MCF 10A (cell line): ENCODE measurements around the gene DPEP2. TPM values are rescaled to one million over a fixed set of nuclear protein-coding genes. Genes with fewer than 3 reads are reported as not detected.
A peak's percentile ranks its signal among the peaks of the same experiment; 100 is the strongest.

Source experiments
- BruUV-seq: library from RNA; stranded (reverse); fragments of 400-500 nt; replicated peaks from 2 replicates; lab custom pipeline; 2021; lab: Mats Ljungman, UMichigan
- CTCF ChIA-PET: fragments of 300-600 bp; sonication (Branson Sonifier 250); formaldehyde crosslinking; extraction: SDS; loops from one replicate; lab custom pipeline; 2021; ENCODE audit warnings: antibody characterized with exemption, inconsistent platforms; lab: Yijun Ruan, JAX
- POLR2A ChIA-PET: fragments of 300-600, 350-650 bp; sonication (Branson Sonifier 250); formaldehyde crosslinking; extraction: SDS; loops from one replicate; lab custom pipeline; 2020; ENCODE audit warnings: antibody characterized with exemption, inconsistent platforms; lab: Yijun Ruan, JAX
- DNase-seq: peaks from one replicate; pipeline ENCODE4 v3.0.0-alpha.2; 2018; ENCODE audit not compliant: unreplicated experiment
- H3K27ac Mint-ChIP-seq: one replicate; pipeline ENCODE4 v1.8.0; 2022; ENCODE audit warnings: mild to moderate bottlenecking, low read depth, mixed read lengths; ENCODE audit not compliant: unreplicated experiment
- H3K27me3 Mint-ChIP-seq: one replicate; pipeline ENCODE4 v1.8.0; 2022; ENCODE audit warnings: mixed read lengths; ENCODE audit not compliant: insufficient read depth, unreplicated experiment
- H3K36me3 Mint-ChIP-seq: one replicate; pipeline ENCODE4 v1.8.0; 2022; ENCODE audit warnings: mild to moderate bottlenecking, moderate library complexity, mixed read lengths; ENCODE audit not compliant: insufficient read depth, unreplicated experiment
- H3K4me1 Mint-ChIP-seq: one replicate; pipeline ENCODE4 v1.8.0; 2022; ENCODE audit warnings: mixed read lengths; ENCODE audit not compliant: insufficient read depth, unreplicated experiment
- H3K4me3 Mint-ChIP-seq: one replicate; pipeline ENCODE4 v1.8.0; 2022; ENCODE audit warnings: mild to moderate bottlenecking, moderate library complexity, mixed read lengths; ENCODE audit not compliant: unreplicated experiment
- H3K9me3 Mint-ChIP-seq: one replicate; pipeline ENCODE4 v1.8.0; 2022; ENCODE audit warnings: mixed read lengths; ENCODE audit not compliant: unreplicated experiment
- CTCF ChIP-seq: fragments of 200-600 bp; IDR thresholded peaks from one replicate; pipeline ENCODE4 v1.8.0; 2022; ENCODE audit warnings: antibody characterized with exemption, mild to moderate bottlenecking; ENCODE audit not compliant: unreplicated experiment
- intact Hi-C: fragments of 100-400 bp; cut with micrococcal nuclease; formaldehyde crosslinking; loops from 2 replicates; pipeline ENCODE4 v1.14.1; 2022
- total RNA-seq: library from RNA; stranded (reverse); gene quantifications from 2 replicates; pipeline ENCODE4 v1.2.3, GENCODE V29; 2022

DPEP2 gene
- total RNA-seq, 1 experiment from 2014 or later: not detected

GRCh38 chr16:67968400-67969253, 30.7 kb downstream of the DPEP2 start, which contains the start of gene SLC12A4:
TSS of gene SLC12A4 (minus strand) at chr16:67968637. CDS start at chr16:67968553, 84 bp downstream.
- H3K9me3 Mint-ChIP-seq: no peaks in the 10 kb centered on the region
- peaks cover 26% of the 10 kb centered on the region for H3K4me1 Mint-ChIP-seq
- H3K27me3 Mint-ChIP-seq: no peaks in the 10 kb centered on the region
- H3K36me3 Mint-ChIP-seq: peaks cover 18% of the 10 kb centered on the region
- ChIA-PET CTCF (interaction anchor here (0.5 to 0.6 kb wide), 5 partner anchors 18 to 309 kb away, joined by 3 to 4 read pairs (median 3); no protein-coding TSS in a partner anchor), POLR2A (interaction anchor here (0.6 to 5.0 kb wide), 7 partner anchors 33 to 1459 kb away, joined by 3 to 40 read pairs (median 4); partner anchors contain the start of genes DDX28, DUS2 and PSKH1)
- H3K4me3 Mint-ChIP-seq: peak within 1 kb of the TSS; percentile 82
- intact Hi-C loops: loop anchor here (5.0 kb wide), 1 partner anchor 269 kb away; the partner anchor contains the start of gene ESRP2
- peak within 1 kb of the TSS; percentile 77 for H3K27ac Mint-ChIP-seq
- DNase-seq: peak; percentile 72
- no TSS peak for BruUV-seq
- no peak for TF ChIP-seq CTCF

- peak; percentile 19 for DNase-seq
- BruUV-seq: no TSS peak
- intact Hi-C loops: loop anchor here (2.0 to 5.0 kb wide), 2 partner anchors 73 to 269 kb away; partner anchors contain the start of gene ESRP2
- Mint-ChIP-seq H3K9me3 (no peaks in the 10 kb centered on the region), H3K4me3 (peak overlapping the region; percentile 82), H3K27ac (peak overlapping the region; percentile 77), H3K27me3 (no peaks in the 10 kb centered on the region), H3K36me3 (peaks cover 22% of the 10 kb centered on the region), H3K4me1 (peaks cover 29% of the 10 kb centered on the region)
- ChIA-PET POLR2A (interaction anchor here (0.6 to 5.0 kb wide), 8 partner anchors 33 to 1458 kb away, joined by 3 to 40 read pairs (median 4); partner anchors contain the start of genes DDX28, DUS2, NOL3 and PSKH1), CTCF (interaction anchor here (0.5 to 0.9 kb wide), 3 partner anchors 47 to 152 kb away, joined by 3 to 4 read pairs (median 3); no protein-coding TSS in a partner anchor)
- no peak for TF ChIP-seq CTCF
These were observed 31.3 kb downstream of the DPEP2 start for GRCh38 chr16:67967958-67968399.

GRCh38 chr16:67967183-67967957, 31.9 kb downstream of the DPEP2 start:
- ChIA-PET POLR2A (interaction anchor here (0.6 to 5.0 kb wide), 14 partner anchors 8 to 1457 kb away, joined by 3 to 40 read pairs (median 4); partner anchors contain the start of genes DDX28, DUS2, ESRP2 and NOL3), CTCF (interaction anchor here (0.6 to 0.9 kb wide), 3 partner anchors 29 to 151 kb away, joined by 3 to 4 read pairs (median 4); no protein-coding TSS in a partner anchor)
- Mint-ChIP-seq H3K36me3 (peaks cover 26% of the 10 kb centered on the region), H3K27me3 (no peaks in the 10 kb centered on the region), H3K9me3 (no peaks in the 10 kb centered on the region), H3K27ac (peak overlapping the region; percentile 77), H3K4me1 (peaks cover 35% of the 10 kb centered on the region), H3K4me3 (peak overlapping the region; percentile 82)
- peak; percentile 24 for DNase-seq
- TF ChIP-seq CTCF: no peak
- intact Hi-C loops: loop anchor here (2.0 to 5.0 kb wide), 2 partner anchors 73 to 270 kb away; partner anchors contain the start of gene ESRP2
- BruUV-seq: TSS peak; percentile 42
